Gastrocnemius medialis (tissue), 4 donors: ENCODE results near the gene ATP2A1. TPM values are rescaled to one million over a fixed set of nuclear protein-coding genes. Genes with fewer than 3 reads are reported as not detected.
A peak's percentile ranks its signal among the peaks of the same experiment; 100 is the strongest.
"Not testable (repeated sequence)": the region's sequence is repeated elsewhere in the genome, so short reads cannot be mapped to it uniquely, and the experiment has no call there.

ENCODE experiments used
- ATAC-seq, 2 donors: fragments of 150-250 bp; one replicate each; pipeline ENCODE4 v1.9.1; 2016
- DNase-seq, 2 donors: peaks; one replicate each; pipeline ENCODE4 v3.0.0-alpha.2; 2019
- H3K27ac ChIP-seq, 4 donors: fragments of 200-600 bp; sonication (generic); 1 replicate in 1 of 4; 2 replicates in 3 of 4; pipeline ENCODE4 v1.5.1; 2016 to 2018; ENCODE audit warnings: mild to moderate bottlenecking in 2 of 4, moderate library complexity in 1 of 4
- H3K27me3 ChIP-seq, 3 donors: fragments of 200-600 bp; sonication (generic) in 2 of 3; 1 replicate in 1 of 3; 2 replicates in 2 of 3; pipeline versions ENCODE4 v1.5.1 to v1.6.0; 2016 to 2019; ENCODE audit warnings: mild to moderate bottlenecking in 1 of 3, moderate library complexity in 1 of 3
- H3K36me3 ChIP-seq, 2 donors: fragments of 200-600 bp; sonication (generic) in 1 of 2; one replicate each; pipeline ENCODE4 v1.5.1; 2017 to 2018
- H3K4me1 ChIP-seq, 2 donors: fragments of 200-600 bp; sonication (generic) in 1 of 2; one replicate each; pipeline ENCODE4 v1.5.1; 2016 to 2017; ENCODE audit warnings: mild to moderate bottlenecking in 2 of 2
- H3K4me3 ChIP-seq, 4 donors: fragments of 200-600 bp; sonication (generic) in 3 of 4; 1 replicate in 1 of 4; 2 replicates in 3 of 4; pipeline ENCODE4 v1.5.1; 2016 to 2019; ENCODE audit warnings: mild to moderate bottlenecking in 2 of 4
- H3K9me3 ChIP-seq, 3 donors: fragments of 200-600 bp; sonication (generic) in 2 of 3; 1 replicate in 1 of 3; 2 replicates in 2 of 3; pipeline ENCODE4 v1.5.1; 2016 to 2019
- CTCF ChIP-seq, 5 experiments: fragments of 450-650 bp in 3 of 5; fragments of 200-600 bp in 2 of 5; sonication (generic) in 2 of 5; IDR thresholded peaks in 4 of 5; conservative IDR thresholded peaks in 1 of 5; 1 replicate in 4 of 5; 2 replicates in 1 of 5; pipeline ENCODE4 v1.5.1; 2016 to 2019; ENCODE audit warnings: antibody characterized with exemption in 5 of 5, mild to moderate bottlenecking in 3 of 5, moderate library complexity in 3 of 5
- POLR2A ChIP-seq, 2 donors: fragments of 450-650 bp; IDR thresholded peaks; one replicate each; pipeline ENCODE4 v1.6.1; 2017; ENCODE audit warnings: antibody characterized with exemption in 2 of 2, mild to moderate bottlenecking in 2 of 2, moderate library complexity in 2 of 2
- in situ Hi-C, 4 donors: fragments of 200-750 bp; cut with MboI; loops; one replicate each; pipeline versions ENCODE4 v1.15.0 to v1.8.0; 2017; ENCODE audit warnings: low sequenced_read_pairs in 4 of 4
- intact Hi-C: fragments of 100-400 bp; cut with DNase I; formaldehyde crosslinking; loops from one replicate; pipeline ENCODE4 v1.15.1; 2023; ENCODE audit warnings: low total_unique reads
- total RNA-seq, 4 donors: library from RNA; depleted of rRNA; stranded (reverse); fragments of >200 nt; gene quantifications; one replicate each; pipeline versions ENCODE4 v1.1.0 to v1.2.3, GENCODE V29; 2016

ATP2A1 gene
- total RNA-seq, 4 donors from 2014 or later, result 380 to 909 (median 764) TPM

DNA sequence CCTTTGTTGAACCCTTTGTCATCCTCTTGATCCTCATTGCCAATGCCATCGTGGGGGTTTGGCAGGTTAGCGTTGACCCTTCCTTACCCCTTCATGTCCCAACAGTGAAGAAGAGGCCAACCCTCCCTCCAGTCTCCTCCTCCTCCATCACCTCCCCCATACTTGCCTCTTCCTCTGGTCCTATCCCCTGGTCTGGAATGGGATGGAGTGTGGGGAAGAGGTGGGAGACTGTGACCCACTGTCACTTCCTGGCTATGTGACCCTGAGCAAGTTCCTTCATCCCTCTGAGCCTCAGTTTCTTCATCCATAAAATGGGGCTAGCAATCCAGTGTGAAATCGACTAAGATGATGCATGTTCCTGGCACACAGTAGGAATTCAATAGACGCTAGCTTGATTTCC is 2.7 kb downstream of the ATP2A1 start:
- Histone ChIP-seq H3K27ac (peak overlapping the region; percentile 83 to 92 (median 90)), H3K36me3 (no peaks in the 10 kb centered on the region), H3K4me3 (peak overlapping the region in 1 of 4 donors; percentile 77), H3K27me3 (no peaks in the 10 kb centered on the region), H3K9me3 (no peaks in the 10 kb centered on the region), H3K4me1 (peaks cover 29 to 58% of the 10 kb centered on the region in 2 donors)
- TF ChIP-seq CTCF (IDR thresholded peaks at IDR 0.05 in 4 of 5, conservative IDR thresholded peaks at IDR 0.05 in 1 of 5) (no peak), POLR2A (IDR thresholded peaks at IDR 0.05) (no peak)
- DNase-seq (no peak), ATAC-seq (no peak)
- in situ Hi-C loops, result no loop called here
- intact Hi-C loops, result loop anchor here (2.0 kb wide), 1 partner anchor 44 kb away; the partner anchor contains the start of gene RABEP2

GRCh38 chr16:28881565-28881964 is 3.3 kb downstream of the ATP2A1 start:
- H3K27ac ChIP-seq, result peak overlapping the region; percentile 83 to 92 (median 90)
- in situ Hi-C loops, result not testable (repeated sequence)

GRCh38 chr16:28882551-28883160 is 4.4 kb downstream of the ATP2A1 start:
- no peaks in the 10 kb centered on the region for H3K9me3 ChIP-seq
- H3K4me1 ChIP-seq, result peaks cover 20 to 41% of the 10 kb centered on the region in 2 donors
- H3K36me3 ChIP-seq, result peaks cover 0 to 7% of the 10 kb centered on the region in 2 donors
- peak overlapping the region in 2 of 4 donors; percentile 24 to 29 for H3K4me3 ChIP-seq
- TF ChIP-seq POLR2A (IDR thresholded peaks at IDR 0.05), result no peak
- peak in 1 of 5 experiments; percentile 18 for TF ChIP-seq CTCF (IDR thresholded peaks at IDR 0.05 in 4 of 5, conservative IDR thresholded peaks at IDR 0.05 in 1 of 5)
- peak overlapping the region; percentile 83 to 92 (median 90) for H3K27ac ChIP-seq
- intact Hi-C loops, result no loop called here
- ATAC-seq (peak; percentile 48 to 50), DNase-seq (peak; percentile 60 to 92)
- H3K27me3 ChIP-seq, result no peaks in the 10 kb centered on the region
- in situ Hi-C loops, result no loop called here

More at GRCh38 chr16:28881565-28881964, 3.3 kb downstream of the ATP2A1 start:
- DNase-seq, H3K4me3 ChIP-seq, H3K36me3 ChIP-seq, ATAC-seq, H3K9me3 ChIP-seq, H3K27me3 ChIP-seq: not testable (repeated sequence)
- peaks cover 23 to 52% of the 10 kb centered on the region in 2 donors for H3K4me1 ChIP-seq
- intact Hi-C loops, result loop anchor here (2.0 kb wide), 1 partner anchor 43 kb away; the partner anchor contains the start of gene RABEP2

- intact Hi-C loops, result no loop called here
- in situ Hi-C loops, result no loop called here
Measured at GRCh38 chr16:28883221-28883996, 5.1 kb downstream of the ATP2A1 start.

More at GRCh38 chr16:28883221-28883996, 5.1 kb downstream of the ATP2A1 start:
- Histone ChIP-seq H3K27ac (peak overlapping the region; percentile 83 to 92 (median 90)), H3K4me3 (peak overlapping the region in 2 of 4 donors; percentile 24 to 29), H3K9me3 (no peaks in the 10 kb centered on the region), H3K27me3 (no peaks in the 10 kb centered on the region), H3K36me3 (peaks cover 0 to 12% of the 10 kb centered on the region in 2 donors), H3K4me1 (peaks cover 17 to 34% of the 10 kb centered on the region in 2 donors)
- TF ChIP-seq POLR2A (IDR thresholded peaks at IDR 0.05) (no peak), CTCF (IDR thresholded peaks at IDR 0.05 in 4 of 5, conservative IDR thresholded peaks at IDR 0.05 in 1 of 5) (no peak)
- ATAC-seq, result peak; percentile 34 to 53
- peak in 1 of 2 donors; percentile 66 for DNase-seq
